NB4 (cell line): ENCODE results near the gene NODAL.

Source experiments
- CTCF ChIP-seq: IDR thresholded peaks from one replicate; pipeline ENCODE4 v1.5.1; 2012; ENCODE audit warnings: low read depth, low read length
- MAX ChIP-seq: IDR thresholded peaks from 2 replicates; pipeline ENCODE4 v1.6.1; 2011; ENCODE audit warnings: low read depth, low read length
- POLR2A ChIP-seq: IDR thresholded peaks from 2 replicates; pipeline ENCODE4 v1.6.1; 2011; ENCODE audit warnings: mild to moderate bottlenecking; ENCODE audit not compliant: insufficient read length; ENCODE audit errors: extremely low read depth

GRCh38 chr10:70481105-70481504 lies 39.6 kb upstream of the NODAL start:
- TF ChIP-seq MAX (no peak), CTCF (no peak), POLR2A (no peak)
